ENCODE results near the gene POC1B. TPM values are rescaled to one million over a fixed set of nuclear protein-coding genes. Genes with fewer than 3 reads are reported as not detected.
A peak's percentile ranks its signal among the peaks of the same experiment; 100 is the strongest.

Gene POC1B
- total RNA-seq, 1 experiment from 2014 or later, result 17.8 TPM

DNA sequence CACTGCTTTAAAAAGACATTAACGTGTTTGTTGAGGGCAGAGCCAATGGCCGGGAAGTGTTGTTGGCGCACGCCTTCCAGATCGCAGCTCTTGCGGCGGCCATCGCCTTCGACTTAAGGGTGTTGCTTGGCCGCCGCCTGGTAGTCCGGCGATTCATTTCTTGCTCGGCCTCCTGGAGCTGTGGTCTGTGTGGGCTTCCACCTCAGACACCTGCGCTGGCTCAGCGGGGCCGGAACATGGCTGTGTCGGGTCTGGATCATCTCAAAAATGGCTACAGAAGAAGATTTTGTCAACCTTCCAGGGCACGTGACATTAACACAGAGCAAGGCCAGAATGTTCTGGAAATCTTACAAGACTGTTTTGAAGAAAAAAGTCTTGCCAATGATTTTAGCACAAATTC, 26.0 kb downstream of the POC1B start (continued):
- no peak for TF ChIP-seq ESRRA (CRISPR knock-in tag; IDR thresholded peaks at IDR 0.05; ENCODE audit: borderline replicate concordance)
- TF ChIP-seq ZNF138 (CRISPR knock-in tag; conservative IDR thresholded peaks at IDR 0.05), result no peak
- TF ChIP-seq HMGA2 (CRISPR knock-in tag; IDR thresholded peaks at IDR 0.05), result no peak

DNA sequence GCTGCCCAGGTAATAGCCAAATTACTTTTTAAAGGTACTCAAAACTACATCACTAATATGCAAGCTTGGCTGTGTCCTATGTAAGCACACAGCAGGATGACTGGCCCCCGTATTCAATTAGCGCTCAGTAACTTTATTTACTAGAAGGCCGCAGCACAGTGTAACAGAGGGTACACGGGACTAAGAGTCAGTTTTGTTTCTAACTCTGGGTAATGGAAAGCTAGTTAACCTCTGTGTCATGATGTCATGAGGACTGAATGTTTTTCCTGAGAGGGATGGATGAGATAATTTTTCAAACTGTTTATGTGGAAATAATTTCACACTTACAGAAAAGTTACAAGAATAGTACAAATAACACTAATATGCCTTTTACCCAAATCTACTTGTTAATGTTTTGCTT, 28.4 kb downstream of the POC1B start:
- CTCF ChIA-PET, result no interaction called here
- DNase-seq (ENCODE audit: low spot score) (no peak), ATAC-seq (peak; percentile 34; the same call in 1 of the 2 replicates)
- H3K27ac Mint-ChIP-seq, result no peak overlapping the region; the same call in 1 of the 2 replicates
- H3K4me3 Mint-ChIP-seq, result no peak overlapping the region
- POLR2A ChIA-PET, result no interaction called here
- peaks cover 5% of the 10 kb centered on the region for H3K9me3 Mint-ChIP-seq
- H3K4me1 Mint-ChIP-seq, result peaks cover 6% of the 10 kb centered on the region; the same call in 1 of the 2 replicates
- peaks cover 10% of the 10 kb centered on the region for H3K36me3 Mint-ChIP-seq
- no peaks in the 10 kb centered on the region for H3K27me3 Mint-ChIP-seq (ENCODE audit: low read depth)
- TF ChIP-seq JAZF1 (CRISPR knock-in tag; IDR thresholded peaks at IDR 0.05) (no peak), ZNF396 (CRISPR knock-in tag; IDR thresholded peaks at IDR 0.05; ENCODE audit: borderline replicate concordance) (no peak), MXD4 (CRISPR knock-in tag; IDR thresholded peaks at IDR 0.05; ENCODE audit: borderline replicate concordance) (no peak), TEAD1 (CRISPR knock-in tag; IDR thresholded peaks at IDR 0.05) (no peak), NR3C1 (CRISPR knock-in tag; conservative IDR thresholded peaks at IDR 0.05; ENCODE audit: low read depth) (no peak), GRHL2 (CRISPR knock-in tag; IDR thresholded peaks at IDR 0.05; ENCODE audit: insufficient replicate concordance, severe bottlenecking) (no peak), RELA (CRISPR knock-in tag; IDR thresholded peaks at IDR 0.05; ENCODE audit: borderline replicate concordance) (no peak)
- TF ChIP-seq, protein P1, sequence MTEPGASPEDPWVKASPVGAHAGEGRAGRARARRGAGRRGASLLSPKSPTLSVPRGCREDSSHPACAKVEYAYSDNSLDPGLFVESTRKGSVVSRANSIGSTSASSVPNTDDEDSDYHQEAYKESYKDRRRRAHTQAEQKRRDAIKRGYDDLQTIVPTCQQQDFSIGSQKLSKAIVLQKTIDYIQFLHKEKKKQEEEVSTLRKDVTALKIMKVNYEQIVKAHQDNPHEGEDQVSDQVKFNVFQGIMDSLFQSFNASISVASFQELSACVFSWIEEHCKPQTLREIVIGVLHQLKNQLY (CRISPR knock-in tag; IDR thresholded peaks at IDR 0.05), result no peak
- TF ChIP-seq, protein P2, sequence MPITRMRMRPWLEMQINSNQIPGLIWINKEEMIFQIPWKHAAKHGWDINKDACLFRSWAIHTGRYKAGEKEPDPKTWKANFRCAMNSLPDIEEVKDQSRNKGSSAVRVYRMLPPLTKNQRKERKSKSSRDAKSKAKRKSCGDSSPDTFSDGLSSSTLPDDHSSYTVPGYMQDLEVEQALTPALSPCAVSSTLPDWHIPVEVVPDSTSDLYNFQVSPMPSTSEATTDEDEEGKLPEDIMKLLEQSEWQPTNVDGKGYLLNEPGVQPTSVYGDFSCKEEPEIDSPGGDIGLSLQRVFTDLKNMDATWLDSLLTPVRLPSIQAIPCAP (CRISPR knock-in tag; IDR thresholded peaks at IDR 0.05), result no peak
- TF ChIP-seq, protein P3, sequence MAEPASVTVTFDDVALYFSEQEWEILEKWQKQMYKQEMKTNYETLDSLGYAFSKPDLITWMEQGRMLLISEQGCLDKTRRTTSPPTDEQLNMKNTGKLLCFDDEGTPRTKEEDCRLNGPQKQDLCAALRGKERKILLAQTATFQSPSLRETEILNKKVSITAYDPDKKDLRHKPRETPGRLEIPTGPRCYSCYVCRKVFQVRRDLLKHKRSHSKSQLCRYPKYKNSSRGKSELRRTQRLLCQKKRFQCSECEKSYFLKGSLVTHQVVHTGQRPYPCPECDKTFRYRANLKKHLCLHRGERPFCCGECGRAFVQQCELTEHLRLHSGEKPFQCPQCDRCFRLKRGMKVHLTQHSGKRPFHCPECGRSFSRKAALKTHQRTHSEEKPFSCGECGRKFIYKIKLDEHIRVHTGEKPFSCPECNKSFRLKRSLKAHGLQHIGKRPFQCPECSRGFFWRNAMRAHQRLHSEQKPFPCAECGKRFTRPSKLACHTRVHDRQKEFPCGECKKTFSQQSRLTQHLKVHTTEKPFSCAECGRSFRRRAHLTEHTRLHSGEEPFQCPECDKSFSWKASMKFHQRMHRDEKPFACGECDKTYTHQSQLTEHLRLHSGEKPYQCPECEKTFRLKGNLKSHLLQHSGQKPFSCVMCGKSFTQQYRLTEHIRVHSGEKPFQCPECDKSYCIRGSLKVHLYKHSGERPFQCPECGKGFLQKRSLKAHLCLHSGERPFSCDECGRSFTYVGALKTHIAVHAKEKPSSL (CRISPR knock-in tag; conservative IDR thresholded peaks at IDR 0.05), result no peak
- TF ChIP-seq, protein P4, sequence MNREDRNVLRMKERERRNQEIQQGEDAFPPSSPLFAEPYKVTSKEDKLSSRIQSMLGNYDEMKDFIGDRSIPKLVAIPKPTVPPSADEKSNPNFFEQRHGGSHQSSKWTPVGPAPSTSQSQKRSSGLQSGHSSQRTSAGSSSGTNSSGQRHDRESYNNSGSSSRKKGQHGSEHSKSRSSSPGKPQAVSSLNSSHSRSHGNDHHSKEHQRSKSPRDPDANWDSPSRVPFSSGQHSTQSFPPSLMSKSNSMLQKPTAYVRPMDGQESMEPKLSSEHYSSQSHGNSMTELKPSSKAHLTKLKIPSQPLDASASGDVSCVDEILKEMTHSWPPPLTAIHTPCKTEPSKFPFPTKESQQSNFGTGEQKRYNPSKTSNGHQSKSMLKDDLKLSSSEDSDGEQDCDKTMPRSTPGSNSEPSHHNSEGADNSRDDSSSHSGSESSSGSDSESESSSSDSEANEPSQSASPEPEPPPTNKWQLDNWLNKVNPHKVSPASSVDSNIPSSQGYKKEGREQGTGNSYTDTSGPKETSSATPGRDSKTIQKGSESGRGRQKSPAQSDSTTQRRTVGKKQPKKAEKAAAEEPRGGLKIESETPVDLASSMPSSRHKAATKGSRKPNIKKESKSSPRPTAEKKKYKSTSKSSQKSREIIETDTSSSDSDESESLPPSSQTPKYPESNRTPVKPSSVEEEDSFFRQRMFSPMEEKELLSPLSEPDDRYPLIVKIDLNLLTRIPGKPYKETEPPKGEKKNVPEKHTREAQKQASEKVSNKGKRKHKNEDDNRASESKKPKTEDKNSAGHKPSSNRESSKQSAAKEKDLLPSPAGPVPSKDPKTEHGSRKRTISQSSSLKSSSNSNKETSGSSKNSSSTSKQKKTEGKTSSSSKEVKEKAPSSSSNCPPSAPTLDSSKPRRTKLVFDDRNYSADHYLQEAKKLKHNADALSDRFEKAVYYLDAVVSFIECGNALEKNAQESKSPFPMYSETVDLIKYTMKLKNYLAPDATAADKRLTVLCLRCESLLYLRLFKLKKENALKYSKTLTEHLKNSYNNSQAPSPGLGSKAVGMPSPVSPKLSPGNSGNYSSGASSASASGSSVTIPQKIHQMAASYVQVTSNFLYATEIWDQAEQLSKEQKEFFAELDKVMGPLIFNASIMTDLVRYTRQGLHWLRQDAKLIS (CRISPR knock-in tag; IDR thresholded peaks at IDR 0.05; ENCODE audit: borderline replicate concordance), result no peak
- TF ChIP-seq, protein P5, sequence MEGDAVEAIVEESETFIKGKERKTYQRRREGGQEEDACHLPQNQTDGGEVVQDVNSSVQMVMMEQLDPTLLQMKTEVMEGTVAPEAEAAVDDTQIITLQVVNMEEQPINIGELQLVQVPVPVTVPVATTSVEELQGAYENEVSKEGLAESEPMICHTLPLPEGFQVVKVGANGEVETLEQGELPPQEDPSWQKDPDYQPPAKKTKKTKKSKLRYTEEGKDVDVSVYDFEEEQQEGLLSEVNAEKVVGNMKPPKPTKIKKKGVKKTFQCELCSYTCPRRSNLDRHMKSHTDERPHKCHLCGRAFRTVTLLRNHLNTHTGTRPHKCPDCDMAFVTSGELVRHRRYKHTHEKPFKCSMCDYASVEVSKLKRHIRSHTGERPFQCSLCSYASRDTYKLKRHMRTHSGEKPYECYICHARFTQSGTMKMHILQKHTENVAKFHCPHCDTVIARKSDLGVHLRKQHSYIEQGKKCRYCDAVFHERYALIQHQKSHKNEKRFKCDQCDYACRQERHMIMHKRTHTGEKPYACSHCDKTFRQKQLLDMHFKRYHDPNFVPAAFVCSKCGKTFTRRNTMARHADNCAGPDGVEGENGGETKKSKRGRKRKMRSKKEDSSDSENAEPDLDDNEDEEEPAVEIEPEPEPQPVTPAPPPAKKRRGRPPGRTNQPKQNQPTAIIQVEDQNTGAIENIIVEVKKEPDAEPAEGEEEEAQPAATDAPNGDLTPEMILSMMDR (IDR thresholded peaks at IDR 0.05), result no peak

Measured in WTC11 (cell line).